GOT3 (cell line): Measurements from ENCODE around the gene TASP1.
"Not testable (repeated sequence)": the region's sequence is repeated elsewhere in the genome, so short reads cannot be mapped to it uniquely, and the experiment has no call there.

Source experiments
- DNase-seq: peaks from one replicate; lab custom pipeline; 2025; ENCODE audit warnings: mixed read lengths; lab: John Stamatoyannopoulos, UW

TASP1 gene

GRCh38 chr20:13396826-13397225 is 241.9 kb downstream of the TASP1 start:
- DNase-seq = no peak

DNA sequence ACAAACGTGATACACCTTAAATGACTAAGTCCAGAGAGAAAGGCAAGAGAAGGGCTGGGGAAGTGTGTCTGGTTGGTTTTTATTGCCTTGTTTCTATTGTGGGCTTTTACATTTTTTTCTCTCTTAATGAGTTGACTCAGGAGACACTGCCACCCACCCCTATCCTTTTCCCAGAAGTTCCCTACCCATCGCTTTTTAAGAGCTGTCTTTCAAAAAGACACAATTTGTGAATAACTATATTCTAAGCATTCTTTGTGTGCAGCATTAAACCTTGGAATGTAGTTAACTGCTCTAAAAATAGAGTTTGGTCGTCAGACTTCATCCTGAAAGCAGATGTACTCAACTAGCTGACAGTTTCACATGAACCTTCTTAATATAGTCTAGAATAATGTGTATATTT is 242.7 kb downstream of the TASP1 start:
- no peak for DNase-seq

GRCh38 chr20:13395232-13395631 is 243.5 kb downstream of the TASP1 start:
- no peak for DNase-seq

DNA sequence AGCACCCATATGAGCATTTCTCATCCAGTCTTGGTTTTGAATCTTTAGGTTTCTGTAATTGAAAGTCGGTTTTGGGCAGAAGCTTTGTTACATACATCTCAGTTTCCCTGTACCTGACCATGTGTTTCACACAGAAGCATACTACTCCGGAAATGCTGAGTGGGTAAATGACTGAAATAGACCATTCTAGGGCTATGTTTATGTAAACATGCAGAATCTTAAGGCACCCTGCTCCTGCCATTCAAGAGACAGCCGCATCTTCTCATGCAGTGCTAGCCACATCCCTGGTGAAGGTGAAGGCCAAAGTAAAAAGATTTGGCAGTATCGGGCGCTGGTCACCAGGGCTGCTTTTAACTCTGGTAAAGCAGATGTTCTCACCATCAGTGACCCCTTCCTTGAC is 246.3 kb downstream of the TASP1 start:
- no peak for DNase-seq

DNA sequence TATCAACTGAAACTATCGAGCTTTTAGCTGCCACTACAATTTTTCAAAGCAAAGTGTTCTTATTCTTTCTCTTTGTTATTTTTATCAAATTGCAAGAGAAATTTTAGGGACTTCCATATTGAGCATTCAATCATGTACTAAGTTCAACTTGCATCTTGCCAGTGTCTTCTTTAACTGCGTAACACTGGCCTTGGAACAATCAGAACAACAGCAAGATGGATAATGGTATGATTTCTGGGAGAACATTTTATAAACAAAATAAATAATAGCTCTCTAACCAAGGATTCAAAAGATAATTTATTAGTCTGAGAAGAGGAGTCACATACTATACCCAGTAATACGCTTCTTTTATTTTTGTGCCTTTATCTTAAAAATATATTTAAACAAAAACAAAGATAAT is 249.6 kb downstream of the TASP1 start:
- no peak for DNase-seq

DNA sequence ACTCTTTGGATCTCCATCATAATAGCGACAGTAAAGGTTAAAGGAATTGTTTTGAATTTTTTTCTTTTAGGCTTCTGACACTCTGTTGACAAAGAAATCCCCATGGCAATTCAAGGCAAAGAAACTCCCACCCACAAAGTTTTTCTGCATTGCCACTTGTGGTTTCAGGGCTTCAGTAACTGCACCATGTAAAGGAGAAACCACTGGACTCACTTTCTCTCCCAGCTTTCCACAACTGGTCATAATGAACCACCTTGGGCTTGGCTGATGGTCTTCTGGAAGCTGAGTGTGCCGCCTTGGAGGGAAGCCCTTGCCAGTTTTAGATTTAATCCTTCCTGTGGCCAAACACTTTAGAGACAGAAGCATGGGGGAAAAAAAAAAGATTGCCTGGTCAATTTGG is 254.6 kb downstream of the TASP1 start:
- no peak for DNase-seq

DNA sequence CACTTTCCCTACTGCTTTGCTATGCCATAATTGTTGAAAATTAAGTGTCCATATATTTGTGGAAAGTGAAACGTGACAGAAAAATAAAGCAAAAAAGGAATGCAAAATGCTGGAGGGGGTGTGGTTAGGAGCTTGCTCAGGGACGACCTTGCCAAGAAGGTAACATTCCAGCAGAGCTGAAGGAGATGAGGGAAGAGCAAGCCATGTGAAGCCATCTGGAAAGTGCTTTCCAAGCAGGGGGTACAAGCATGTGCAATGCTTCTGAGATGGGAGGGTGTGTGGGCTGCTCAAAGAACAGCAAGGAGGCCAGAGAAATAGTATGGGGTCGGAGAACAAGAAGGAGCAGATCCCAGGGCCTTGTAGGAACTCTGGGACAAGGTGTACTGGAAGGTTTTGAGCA is 255.9 kb downstream of the TASP1 start:
- DNase-seq = no peak

DNA sequence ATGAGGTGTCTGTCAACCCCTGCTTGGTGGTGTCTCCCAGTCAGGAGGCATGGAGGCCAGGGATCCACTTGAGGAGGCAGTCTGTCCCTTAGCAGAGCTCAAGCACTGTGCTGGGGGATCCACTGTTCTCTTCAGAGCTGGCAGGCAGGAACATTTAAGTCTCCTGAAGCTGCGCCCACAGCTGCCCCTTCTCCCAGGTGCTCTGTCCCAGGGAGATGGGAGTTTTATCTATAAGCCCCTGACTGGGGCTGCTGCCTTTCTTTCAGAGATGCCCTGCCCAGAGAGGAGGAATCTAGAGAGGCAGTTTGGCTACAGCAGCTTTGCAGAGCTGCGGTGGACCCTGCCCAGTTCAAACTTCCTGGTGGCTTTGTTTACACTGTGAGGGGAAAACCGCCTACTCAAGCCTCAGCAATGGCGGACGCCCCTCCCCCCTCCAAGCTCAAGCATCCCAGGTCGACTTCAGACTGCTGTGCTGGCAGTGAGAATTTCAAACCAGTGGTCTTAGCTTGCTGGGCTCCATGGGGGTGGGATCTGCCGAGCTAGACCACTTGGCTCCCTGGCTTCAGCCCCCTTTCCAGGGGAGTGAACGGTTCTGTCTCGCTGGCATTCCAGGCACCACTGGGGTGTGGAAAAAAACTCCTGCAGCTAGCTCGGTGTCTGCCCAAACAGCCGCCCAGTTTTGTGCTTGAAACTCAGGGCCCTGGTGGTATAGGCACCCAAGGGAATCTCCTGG is 258.1 kb downstream of the TASP1 start:
- DNase-seq = not testable (repeated sequence)

- no peak for DNase-seq
These were observed 265.3 kb downstream of the TASP1 start for GRCh38 chr20:13373400-13373799.

DNA sequence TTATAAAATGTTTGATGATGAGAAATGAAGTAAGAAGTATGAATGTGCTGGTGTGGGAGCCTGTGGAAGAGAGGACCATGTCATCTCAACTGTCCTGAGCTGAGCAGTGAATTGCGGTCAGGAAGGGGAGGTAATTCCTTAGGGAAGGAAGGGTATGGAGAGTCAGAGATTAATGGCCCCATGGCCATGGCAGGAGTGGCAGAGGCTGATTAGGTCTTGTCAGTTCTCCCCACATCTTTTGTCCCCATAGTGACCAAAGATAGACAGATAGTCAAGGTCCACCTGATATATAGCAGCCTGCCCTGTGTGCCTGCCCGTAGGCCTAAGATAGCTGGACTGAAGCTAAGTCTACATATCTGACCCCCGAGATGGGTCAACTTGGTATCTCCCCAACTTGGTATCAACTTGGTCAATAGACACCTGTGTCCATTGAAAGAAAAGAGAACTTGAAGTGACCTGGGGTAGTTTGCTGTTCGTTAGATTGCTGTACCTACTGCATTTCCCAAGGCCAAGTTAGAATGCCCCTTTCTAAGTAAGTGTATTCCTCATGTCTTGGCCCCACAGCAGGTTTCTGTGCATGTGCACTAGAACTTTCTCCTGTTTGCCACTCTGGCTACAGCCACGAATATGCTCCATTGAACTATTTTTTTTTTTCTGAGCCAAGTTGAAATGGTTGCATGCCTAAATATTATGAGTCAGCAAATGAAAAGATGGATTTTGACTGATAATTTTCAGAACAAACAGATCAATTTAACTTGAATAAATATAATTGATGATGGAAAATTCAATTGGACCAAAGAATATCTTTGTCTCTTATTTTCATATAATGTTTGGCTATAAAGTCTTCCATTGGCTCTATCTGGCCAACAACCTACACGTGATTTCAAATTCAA is 274.2 kb downstream of the TASP1 start:
- DNase-seq = no peak

GRCh38 chr20:13363473-13363872 is 275.3 kb downstream of the TASP1 start:
- DNase-seq = no peak

- DNase-seq = not testable (repeated sequence)
These were observed 276.6 kb downstream of the TASP1 start for GRCh38 chr20:13362165-13362564.

- DNase-seq = not testable (repeated sequence)
These were observed 279.8 kb downstream of the TASP1 start for GRCh38 chr20:13358936-13359335.

GRCh38 chr20:13357782-13358181 is 280.9 kb downstream of the TASP1 start:
- DNase-seq = not testable (repeated sequence)

- no peak for DNase-seq
These were observed 282.1 kb downstream of the TASP1 start for GRCh38 chr20:13356591-13356990.

GRCh38 chr20:13355941-13356486 is 282.7 kb downstream of the TASP1 start:
- DNase-seq = no peak

DNA sequence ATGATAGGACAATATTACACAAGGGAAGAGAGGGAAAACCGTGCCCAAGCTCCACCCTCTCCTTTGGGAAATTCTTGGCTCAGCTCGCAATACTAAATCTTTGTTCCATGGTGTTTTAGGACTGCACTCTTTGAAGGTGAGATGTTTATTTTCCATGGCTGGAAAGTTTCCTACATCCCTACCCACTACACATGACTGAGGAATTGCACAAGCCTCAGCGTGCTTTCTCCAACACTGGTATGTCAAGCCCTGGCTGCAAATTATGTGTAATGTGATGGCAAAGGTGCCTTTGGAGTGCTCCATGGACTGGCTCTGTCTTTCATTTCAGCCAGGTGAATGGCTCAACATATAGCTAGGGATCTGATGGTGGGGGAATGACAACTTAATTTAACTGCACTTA is 283.3 kb downstream of the TASP1 start:
- DNase-seq = no peak

DNA sequence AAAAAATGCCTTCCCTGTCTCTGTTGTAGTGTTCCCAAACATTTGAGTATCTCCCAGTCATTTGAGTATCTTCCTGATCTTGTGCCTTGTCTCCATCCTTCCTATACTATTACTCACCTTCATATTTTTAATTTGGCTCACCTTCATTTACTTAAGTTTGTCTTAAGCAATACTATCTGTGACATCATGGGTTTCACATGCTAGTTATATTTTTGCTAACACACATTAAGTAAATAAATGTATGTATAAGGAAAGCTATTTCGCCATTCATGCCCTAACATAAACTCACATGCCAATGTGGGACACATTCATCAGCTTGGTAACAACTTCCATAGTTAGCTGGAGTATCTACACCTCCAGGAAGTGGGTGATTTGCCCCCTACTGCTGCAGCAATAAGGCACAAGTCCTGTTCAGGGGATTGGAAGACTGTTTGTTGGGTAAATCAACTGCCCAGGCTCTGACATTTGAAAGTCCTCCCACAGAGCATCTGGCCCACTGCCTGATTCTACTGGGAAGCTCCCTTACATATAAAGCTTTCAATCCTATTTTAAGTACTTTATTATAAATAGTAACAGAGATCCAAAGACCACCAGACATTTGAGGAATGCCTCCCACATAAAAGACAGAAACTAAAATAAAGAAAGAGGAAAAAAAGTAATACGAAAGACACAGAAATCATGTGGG is 285.3 kb downstream of the TASP1 start:
- no peak for DNase-seq

GRCh38 chr20:13349235-13349604 is 289.5 kb downstream of the TASP1 start:
- DNase-seq = no peak

GRCh38 chr20:13348311-13349234 is 290.2 kb downstream of the TASP1 start:
- no peak for DNase-seq

GRCh38 chr20:13344671-13345070 is 294.1 kb downstream of the TASP1 start:
- no peak for DNase-seq
